GM23338 (cell line): Measurements from ENCODE around the gene NANS. TPM values are rescaled to one million over a fixed set of nuclear protein-coding genes. Genes with fewer than 3 reads are reported as not detected.

Source experiments
- ETS1 ChIP-seq: IDR thresholded peaks from 2 replicates; pipeline ENCODE4 v1.6.1; 2016; ENCODE audit warnings: antibody characterized with exemption
- EZH2 ChIP-seq: fragments of 200-600 bp; sonication (generic); IDR thresholded peaks from one replicate; pipeline ENCODE4 v1.8.0; 2017; ENCODE audit warnings: antibody characterized with exemption, mild to moderate bottlenecking, low read depth; ENCODE audit not compliant: unreplicated experiment
- JUNB ChIP-seq: IDR thresholded peaks from one replicate; pipeline ENCODE4 v1.6.1; 2016; ENCODE audit warnings: antibody characterized with exemption; ENCODE audit not compliant: unreplicated experiment
- NANOG ChIP-seq: IDR thresholded peaks from 2 replicates; pipeline ENCODE4 v1.6.1; 2016; ENCODE audit warnings: antibody characterized with exemption, borderline replicate concordance
- POLR2AphosphoS5 ChIP-seq: IDR thresholded peaks from 2 replicates; pipeline ENCODE4 v1.6.1; 2016; ENCODE audit warnings: antibody characterized with exemption, low read depth
- STAT1 ChIP-seq: IDR thresholded peaks from one replicate; pipeline ENCODE4 v1.6.1; 2016; ENCODE audit warnings: antibody characterized with exemption; ENCODE audit not compliant: unreplicated experiment
- ZNF114 ChIP-seq: fragments of 250-450 bp; sonication (Bioruptor Pico); IDR thresholded peaks from 2 replicates; pipeline ENCODE4 v1.5.0; 2020; ENCODE audit warnings: mild to moderate bottlenecking, moderate library complexity
- ZNF331 ChIP-seq: fragments of 250-450 bp; sonication (Bioruptor Pico); IDR thresholded peaks from 2 replicates; pipeline ENCODE4 v1.5.0; 2020; ENCODE audit warnings: low read depth, mild to moderate bottlenecking, moderate library complexity
- polyA plus RNA-seq: library from polyadenylated mRNA; unstranded; fragments of >200 nt; fragmentation: Nextera tagmentation; extraction: Ambion mirVana; gene quantifications from 2 replicates; pipeline ENCODE4 v1.2.1, GENCODE V29; 2016
- total RNA-seq: library from RNA; depleted of rRNA; stranded (reverse); fragments of >200 nt; shearing (Covaris generic); gene quantifications from 2 replicates; pipeline ENCODE4 v1.2.3, GENCODE V29; 2014
- TF ChIP-seq, protein P1 (sequence below): fragments of 250-450 bp; sonication (Bioruptor Pico); IDR thresholded peaks from 2 replicates; pipeline ENCODE4 v1.5.0; 2020; ENCODE audit warnings: mild to moderate bottlenecking, moderate library complexity
- TF ChIP-seq, protein P2 (sequence below): IDR thresholded peaks from one replicate; pipeline ENCODE4 v1.6.1; 2018; ENCODE audit warnings: antibody characterized with exemption; ENCODE audit not compliant: unreplicated experiment
- TF ChIP-seq, protein P3 (sequence below), 2 experiments: fragments of 200-600 bp in 1 of 2; sonication (generic) in 1 of 2; conservative IDR thresholded peaks; 2 replicates each; pipeline versions ENCODE4 v1.5.1 to v1.6.1; 2016 to 2017; ENCODE audit warnings: antibody characterized with exemption in 2 of 2, low read depth in 2 of 2, mild to moderate bottlenecking in 2 of 2, moderate library complexity in 1 of 2

NANS gene
- total and polyA plus RNA-seq, 2 experiments from 2014 or later: 67.3 to 77.4 TPM

- TF ChIP-seq, protein P1, sequence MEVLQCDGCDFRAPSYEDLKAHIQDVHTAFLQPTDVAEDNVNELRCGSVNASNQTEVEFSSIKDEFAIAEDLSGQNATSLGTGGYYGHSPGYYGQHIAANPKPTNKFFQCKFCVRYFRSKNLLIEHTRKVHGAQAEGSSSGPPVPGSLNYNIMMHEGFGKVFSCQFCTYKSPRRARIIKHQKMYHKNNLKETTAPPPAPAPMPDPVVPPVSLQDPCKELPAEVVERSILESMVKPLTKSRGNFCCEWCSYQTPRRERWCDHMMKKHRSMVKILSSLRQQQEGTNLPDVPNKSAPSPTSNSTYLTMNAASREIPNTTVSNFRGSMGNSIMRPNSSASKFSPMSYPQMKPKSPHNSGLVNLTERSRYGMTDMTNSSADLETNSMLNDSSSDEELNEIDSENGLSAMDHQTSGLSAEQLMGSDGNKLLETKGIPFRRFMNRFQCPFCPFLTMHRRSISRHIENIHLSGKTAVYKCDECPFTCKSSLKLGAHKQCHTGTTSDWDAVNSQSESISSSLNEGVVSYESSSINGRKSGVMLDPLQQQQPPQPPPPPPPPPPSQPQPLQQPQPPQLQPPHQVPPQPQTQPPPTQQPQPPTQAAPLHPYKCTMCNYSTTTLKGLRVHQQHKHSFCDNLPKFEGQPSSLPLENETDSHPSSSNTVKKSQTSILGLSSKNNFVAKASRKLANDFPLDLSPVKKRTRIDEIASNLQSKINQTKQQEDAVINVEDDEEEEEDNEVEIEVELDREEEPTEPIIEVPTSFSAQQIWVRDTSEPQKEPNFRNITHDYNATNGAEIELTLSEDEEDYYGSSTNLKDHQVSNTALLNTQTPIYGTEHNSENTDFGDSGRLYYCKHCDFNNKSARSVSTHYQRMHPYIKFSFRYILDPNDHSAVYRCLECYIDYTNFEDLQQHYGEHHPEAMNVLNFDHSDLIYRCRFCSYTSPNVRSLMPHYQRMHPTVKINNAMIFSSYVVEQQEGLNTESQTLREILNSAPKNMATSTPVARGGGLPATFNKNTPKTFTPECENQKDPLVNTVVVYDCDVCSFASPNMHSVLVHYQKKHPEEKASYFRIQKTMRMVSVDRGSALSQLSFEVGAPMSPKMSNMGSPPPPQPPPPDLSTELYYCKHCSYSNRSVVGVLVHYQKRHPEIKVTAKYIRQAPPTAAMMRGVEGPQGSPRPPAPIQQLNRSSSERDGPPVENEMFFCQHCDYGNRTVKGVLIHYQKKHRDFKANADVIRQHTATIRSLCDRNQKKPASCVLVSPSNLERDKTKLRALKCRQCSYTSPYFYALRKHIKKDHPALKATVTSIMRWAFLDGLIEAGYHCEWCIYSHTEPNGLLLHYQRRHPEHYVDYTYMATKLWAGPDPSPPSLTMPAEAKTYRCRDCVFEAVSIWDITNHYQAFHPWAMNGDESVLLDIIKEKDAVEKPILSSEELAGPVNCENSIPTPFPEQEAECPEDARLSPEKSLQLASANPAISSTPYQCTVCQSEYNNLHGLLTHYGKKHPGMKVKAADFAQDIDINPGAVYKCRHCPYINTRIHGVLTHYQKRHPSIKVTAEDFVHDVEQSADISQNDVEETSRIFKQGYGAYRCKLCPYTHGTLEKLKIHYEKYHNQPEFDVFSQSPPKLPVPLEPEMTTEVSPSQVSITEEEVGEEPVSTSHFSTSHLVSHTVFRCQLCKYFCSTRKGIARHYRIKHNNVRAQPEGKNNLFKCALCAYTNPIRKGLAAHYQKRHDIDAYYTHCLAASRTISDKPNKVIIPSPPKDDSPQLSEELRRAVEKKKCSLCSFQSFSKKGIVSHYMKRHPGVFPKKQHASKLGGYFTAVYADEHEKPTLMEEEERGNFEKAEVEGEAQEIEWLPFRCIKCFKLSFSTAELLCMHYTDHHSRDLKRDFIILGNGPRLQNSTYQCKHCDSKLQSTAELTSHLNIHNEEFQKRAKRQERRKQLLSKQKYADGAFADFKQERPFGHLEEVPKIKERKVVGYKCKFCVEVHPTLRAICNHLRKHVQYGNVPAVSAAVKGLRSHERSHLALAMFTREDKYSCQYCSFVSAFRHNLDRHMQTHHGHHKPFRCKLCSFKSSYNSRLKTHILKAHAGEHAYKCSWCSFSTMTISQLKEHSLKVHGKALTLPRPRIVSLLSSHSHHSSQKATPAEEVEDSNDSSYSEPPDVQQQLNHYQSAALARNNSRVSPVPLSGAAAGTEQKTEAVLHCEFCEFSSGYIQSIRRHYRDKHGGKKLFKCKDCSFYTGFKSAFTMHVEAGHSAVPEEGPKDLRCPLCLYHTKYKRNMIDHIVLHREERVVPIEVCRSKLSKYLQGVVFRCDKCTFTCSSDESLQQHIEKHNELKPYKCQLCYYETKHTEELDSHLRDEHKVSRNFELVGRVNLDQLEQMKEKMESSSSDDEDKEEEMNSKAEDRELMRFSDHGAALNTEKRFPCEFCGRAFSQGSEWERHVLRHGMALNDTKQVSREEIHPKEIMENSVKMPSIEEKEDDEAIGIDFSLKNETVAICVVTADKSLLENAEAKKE (CRISPR knock-in tag): no peak
- TF ChIP-seq STAT1: no peak
- no peak for TF ChIP-seq ZNF114 (CRISPR knock-in tag)
- TF ChIP-seq, protein P2, sequence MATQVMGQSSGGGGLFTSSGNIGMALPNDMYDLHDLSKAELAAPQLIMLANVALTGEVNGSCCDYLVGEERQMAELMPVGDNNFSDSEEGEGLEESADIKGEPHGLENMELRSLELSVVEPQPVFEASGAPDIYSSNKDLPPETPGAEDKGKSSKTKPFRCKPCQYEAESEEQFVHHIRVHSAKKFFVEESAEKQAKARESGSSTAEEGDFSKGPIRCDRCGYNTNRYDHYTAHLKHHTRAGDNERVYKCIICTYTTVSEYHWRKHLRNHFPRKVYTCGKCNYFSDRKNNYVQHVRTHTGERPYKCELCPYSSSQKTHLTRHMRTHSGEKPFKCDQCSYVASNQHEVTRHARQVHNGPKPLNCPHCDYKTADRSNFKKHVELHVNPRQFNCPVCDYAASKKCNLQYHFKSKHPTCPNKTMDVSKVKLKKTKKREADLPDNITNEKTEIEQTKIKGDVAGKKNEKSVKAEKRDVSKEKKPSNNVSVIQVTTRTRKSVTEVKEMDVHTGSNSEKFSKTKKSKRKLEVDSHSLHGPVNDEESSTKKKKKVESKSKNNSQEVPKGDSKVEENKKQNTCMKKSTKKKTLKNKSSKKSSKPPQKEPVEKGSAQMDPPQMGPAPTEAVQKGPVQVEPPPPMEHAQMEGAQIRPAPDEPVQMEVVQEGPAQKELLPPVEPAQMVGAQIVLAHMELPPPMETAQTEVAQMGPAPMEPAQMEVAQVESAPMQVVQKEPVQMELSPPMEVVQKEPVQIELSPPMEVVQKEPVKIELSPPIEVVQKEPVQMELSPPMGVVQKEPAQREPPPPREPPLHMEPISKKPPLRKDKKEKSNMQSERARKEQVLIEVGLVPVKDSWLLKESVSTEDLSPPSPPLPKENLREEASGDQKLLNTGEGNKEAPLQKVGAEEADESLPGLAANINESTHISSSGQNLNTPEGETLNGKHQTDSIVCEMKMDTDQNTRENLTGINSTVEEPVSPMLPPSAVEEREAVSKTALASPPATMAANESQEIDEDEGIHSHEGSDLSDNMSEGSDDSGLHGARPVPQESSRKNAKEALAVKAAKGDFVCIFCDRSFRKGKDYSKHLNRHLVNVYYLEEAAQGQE: no peak
- no peak for TF ChIP-seq JUNB
- no peak for TF ChIP-seq ZNF331
- no peak for TF ChIP-seq NANOG
- TF ChIP-seq, protein P3, sequence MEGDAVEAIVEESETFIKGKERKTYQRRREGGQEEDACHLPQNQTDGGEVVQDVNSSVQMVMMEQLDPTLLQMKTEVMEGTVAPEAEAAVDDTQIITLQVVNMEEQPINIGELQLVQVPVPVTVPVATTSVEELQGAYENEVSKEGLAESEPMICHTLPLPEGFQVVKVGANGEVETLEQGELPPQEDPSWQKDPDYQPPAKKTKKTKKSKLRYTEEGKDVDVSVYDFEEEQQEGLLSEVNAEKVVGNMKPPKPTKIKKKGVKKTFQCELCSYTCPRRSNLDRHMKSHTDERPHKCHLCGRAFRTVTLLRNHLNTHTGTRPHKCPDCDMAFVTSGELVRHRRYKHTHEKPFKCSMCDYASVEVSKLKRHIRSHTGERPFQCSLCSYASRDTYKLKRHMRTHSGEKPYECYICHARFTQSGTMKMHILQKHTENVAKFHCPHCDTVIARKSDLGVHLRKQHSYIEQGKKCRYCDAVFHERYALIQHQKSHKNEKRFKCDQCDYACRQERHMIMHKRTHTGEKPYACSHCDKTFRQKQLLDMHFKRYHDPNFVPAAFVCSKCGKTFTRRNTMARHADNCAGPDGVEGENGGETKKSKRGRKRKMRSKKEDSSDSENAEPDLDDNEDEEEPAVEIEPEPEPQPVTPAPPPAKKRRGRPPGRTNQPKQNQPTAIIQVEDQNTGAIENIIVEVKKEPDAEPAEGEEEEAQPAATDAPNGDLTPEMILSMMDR (conservative IDR thresholded peaks at IDR 0.05; ENCODE audit: low read depth in 2 of 2): no peak
- TF ChIP-seq EZH2: no peak
- TF ChIP-seq POLR2AphosphoS5: no peak
- no peak for TF ChIP-seq ETS1
Measured at GRCh38 chr9:98083061-98083501, 26.5 kb downstream of the NANS start (continued).
